ENCODE measurements around the gene TTC3.

Gene TTC3

DNA sequence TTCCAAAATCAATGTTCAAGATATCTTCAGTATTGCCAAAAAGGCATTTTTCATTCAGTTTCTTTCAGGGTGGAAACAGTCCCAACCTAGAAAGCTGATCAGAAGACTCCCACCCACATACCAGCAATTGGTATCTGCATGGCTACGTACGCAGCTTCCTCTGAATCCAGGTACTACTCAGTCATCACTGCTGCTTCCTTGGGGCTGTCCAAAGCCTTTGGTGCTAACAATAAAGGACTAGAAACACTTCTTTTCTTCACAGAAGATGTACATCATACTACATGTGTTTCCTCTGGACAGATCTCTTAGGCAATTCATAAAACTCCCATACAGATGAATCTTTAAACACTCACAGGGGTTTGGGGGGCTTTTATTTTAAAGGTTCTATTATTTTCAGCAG lies 164.3 kb downstream of the TTC3 start:
- no peak for DNase-seq (ENCODE audit: extremely low spot score)
- TF ChIP-seq TARDBP (IDR thresholded peaks at IDR 0.05) (no peak), ZNF384 (IDR thresholded peaks at IDR 0.05) (no peak), LEF1 (IDR thresholded peaks at IDR 0.05; ENCODE audit: borderline replicate concordance) (no peak), SUZ12 (IDR thresholded peaks at IDR 0.05) (no peak), L3MBTL2 (conservative IDR thresholded peaks at IDR 0.05) (no peak), BHLHE40 (IDR thresholded peaks at IDR 0.05; ENCODE audit: borderline replicate concordance) (no peak), ELF4 (IDR thresholded peaks at IDR 0.05) (no peak), CTBP1 (IDR thresholded peaks at IDR 0.05; ENCODE audit: borderline replicate concordance) (no peak), NFRKB (IDR thresholded peaks at IDR 0.05) (no peak), SP1 (IDR thresholded peaks at IDR 0.05) (no peak), FOXM1 (IDR thresholded peaks at IDR 0.05; ENCODE audit: borderline replicate concordance) (no peak), ARNT (IDR thresholded peaks at IDR 0.05) (no peak), FOXA1 (IDR thresholded peaks at IDR 0.05) (no peak), FOXK2 (IDR thresholded peaks at IDR 0.05) (no peak), HDGF (IDR thresholded peaks at IDR 0.05; ENCODE audit: borderline replicate concordance) (no peak)
- TF ChIP-seq, protein P1, sequence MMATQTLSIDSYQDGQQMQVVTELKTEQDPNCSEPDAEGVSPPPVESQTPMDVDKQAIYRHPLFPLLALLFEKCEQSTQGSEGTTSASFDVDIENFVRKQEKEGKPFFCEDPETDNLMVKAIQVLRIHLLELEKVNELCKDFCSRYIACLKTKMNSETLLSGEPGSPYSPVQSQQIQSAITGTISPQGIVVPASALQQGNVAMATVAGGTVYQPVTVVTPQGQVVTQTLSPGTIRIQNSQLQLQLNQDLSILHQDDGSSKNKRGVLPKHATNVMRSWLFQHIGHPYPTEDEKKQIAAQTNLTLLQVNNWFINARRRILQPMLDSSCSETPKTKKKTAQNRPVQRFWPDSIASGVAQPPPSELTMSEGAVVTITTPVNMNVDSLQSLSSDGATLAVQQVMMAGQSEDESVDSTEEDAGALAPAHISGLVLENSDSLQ (IDR thresholded peaks at IDR 0.05) = no peak
- CTCF ChIA-PET = no interaction called here
- POLR2A ChIA-PET = no interaction called here

DNA sequence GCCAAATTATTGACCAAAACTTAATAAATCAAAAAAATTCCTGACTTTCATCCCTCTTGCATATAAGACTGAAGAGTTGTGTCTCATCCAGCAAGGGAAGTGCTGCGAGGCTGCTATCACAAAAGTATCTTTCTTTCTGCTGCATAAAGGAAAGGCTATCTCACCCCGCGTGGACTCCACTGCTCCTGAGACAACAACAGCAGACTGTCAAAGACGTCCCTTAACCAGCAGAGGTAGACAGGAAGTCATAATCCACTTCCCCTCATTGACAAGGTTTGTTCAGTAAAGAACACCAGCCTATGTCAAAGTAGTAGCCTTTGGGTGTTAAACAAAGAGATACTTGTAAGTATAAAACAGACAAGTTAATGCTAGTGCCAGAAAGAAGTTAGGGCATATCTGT lies 164.7 kb downstream of the TTC3 start:
- no peak for TF ChIP-seq CTBP1 (IDR thresholded peaks at IDR 0.05; ENCODE audit: borderline replicate concordance)
- no peak for TF ChIP-seq FOXA1 (IDR thresholded peaks at IDR 0.05)
- no peak for TF ChIP-seq SP1 (IDR thresholded peaks at IDR 0.05)
- TF ChIP-seq HDGF (IDR thresholded peaks at IDR 0.05; ENCODE audit: borderline replicate concordance) = no peak

DNA sequence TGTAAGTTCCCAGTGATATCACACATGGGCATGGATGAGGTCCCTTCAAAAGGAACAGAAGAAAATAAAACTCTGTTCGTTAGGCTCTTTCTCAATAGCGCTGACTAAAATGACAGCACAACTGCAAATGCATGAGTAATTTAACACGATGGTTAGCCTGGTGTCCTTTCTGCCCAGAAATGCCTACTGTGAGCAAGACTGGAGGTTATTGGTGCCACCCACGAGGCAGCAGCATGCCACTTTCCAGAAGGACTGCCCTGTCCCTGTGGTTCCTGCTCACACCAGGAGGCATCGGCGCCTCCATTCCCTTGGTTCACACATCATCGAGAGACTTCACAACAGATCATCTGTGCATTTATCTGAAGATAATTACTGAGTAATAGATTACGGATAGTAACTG lies 167.9 kb downstream of the TTC3 start:
- POLR2A ChIA-PET = no interaction called here
- CTCF ChIA-PET = no interaction called here
- TF ChIP-seq ZNF384 (IDR thresholded peaks at IDR 0.05) (no peak), FOXK2 (IDR thresholded peaks at IDR 0.05) (no peak), ELF4 (IDR thresholded peaks at IDR 0.05) (no peak), CTBP1 (IDR thresholded peaks at IDR 0.05; ENCODE audit: borderline replicate concordance) (no peak), NFRKB (IDR thresholded peaks at IDR 0.05) (no peak), FOXA1 (IDR thresholded peaks at IDR 0.05) (no peak), SUZ12 (IDR thresholded peaks at IDR 0.05) (no peak), L3MBTL2 (conservative IDR thresholded peaks at IDR 0.05) (no peak), HDGF (IDR thresholded peaks at IDR 0.05; ENCODE audit: borderline replicate concordance) (no peak)
- DNase-seq (ENCODE audit: extremely low spot score) = no peak

More for the DNA sequence above, 164.7 kb downstream of the TTC3 start:
- ChIA-PET CTCF (no interaction called here), POLR2A (no interaction called here)
- DNase-seq (ENCODE audit: extremely low spot score) = no peak

DNA sequence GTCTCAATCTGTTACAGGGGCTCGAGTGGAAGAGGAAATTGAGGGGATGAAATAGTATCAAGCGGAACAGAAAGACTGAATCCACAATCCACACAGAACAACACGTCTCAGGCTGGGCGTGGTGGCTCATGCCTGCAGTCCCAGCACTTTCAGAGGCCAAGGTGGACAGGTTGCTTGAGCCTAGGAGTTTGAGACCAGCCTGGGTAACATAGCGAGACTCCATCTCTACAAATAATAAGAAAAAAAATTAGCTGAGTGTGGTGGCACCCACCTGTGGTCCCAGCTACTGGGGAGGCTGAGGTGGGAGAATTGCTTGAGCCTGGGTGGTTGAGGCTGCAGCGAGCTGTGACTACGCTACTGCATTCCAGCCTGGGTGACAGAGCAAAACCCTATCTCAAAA lies 168.4 kb downstream of the TTC3 start:
- ChIA-PET CTCF (no interaction called here), POLR2A (no interaction called here)
- TF ChIP-seq L3MBTL2 (conservative IDR thresholded peaks at IDR 0.05) (no peak), FOXA1 (IDR thresholded peaks at IDR 0.05) (no peak), NFRKB (IDR thresholded peaks at IDR 0.05) (no peak), TARDBP (IDR thresholded peaks at IDR 0.05) (no peak)
- no peak for DNase-seq (ENCODE audit: extremely low spot score)

DNA sequence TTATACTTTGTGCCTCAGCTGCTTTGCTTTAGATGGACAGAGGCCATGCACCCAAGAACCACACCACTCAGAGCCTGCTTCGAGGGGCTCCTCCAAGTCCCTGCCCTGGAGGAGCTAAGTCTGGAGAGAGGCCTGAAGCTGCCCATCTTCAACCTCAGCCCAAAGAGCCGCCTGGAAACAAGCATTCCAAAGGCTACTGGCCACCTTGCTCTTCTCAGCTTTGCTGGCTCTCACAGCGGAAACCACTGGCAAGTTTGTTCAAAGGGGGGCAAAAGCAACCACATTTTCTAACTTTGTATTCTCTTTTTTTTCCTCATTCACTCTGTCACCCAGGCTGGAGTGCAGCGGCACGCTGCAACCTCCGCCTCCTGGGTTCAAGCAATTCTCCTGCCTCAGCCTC lies 170.9 kb downstream of the TTC3 start:
- DNase-seq (ENCODE audit: extremely low spot score) = no peak
- CTCF ChIA-PET = interaction anchor here (0.6 kb wide), 1 partner anchor 126 kb away, joined by 3 read pairs; no protein-coding TSS in a partner anchor
- TF ChIP-seq, protein P1 (IDR thresholded peaks at IDR 0.05) = no peak
- TF ChIP-seq FOXM1 (IDR thresholded peaks at IDR 0.05; ENCODE audit: borderline replicate concordance) (no peak), L3MBTL2 (conservative IDR thresholded peaks at IDR 0.05) (no peak)
- POLR2A ChIA-PET = interaction anchor here (1.0 kb wide), 1 partner anchor 10 kb away, joined by 3 read pairs; no protein-coding TSS in a partner anchor

DNA sequence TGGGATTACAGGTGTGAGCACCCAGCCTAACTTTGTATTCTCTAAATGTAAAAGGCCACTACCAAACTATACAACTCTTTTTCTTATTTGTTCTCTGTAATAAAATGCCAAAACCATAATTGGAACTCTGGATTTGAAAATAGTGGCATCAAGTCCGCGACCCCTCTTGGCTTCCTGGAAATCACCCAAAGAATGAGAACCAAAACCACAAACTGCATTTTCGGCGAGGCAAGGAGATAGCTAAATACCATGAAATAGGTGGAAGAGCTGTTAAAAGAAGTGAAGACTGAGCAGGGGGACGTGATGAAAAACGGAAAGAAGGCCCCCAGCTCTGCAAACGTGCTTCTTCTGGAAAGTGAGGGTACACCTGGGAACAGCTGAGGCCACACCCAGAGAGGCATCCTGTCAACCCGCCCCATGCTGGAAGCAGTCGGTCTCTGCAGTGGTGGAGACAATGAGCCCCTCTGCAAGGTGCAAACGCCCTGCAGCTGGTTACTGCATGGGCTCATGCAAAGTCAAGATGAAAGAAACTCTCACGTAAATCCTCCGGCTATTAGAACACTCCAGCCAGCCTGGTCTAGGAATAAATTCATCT lies 171.5 kb downstream of the TTC3 start:
- CTCF ChIA-PET = interaction anchor here (0.6 kb wide), 1 partner anchor 126 kb away, joined by 3 read pairs; no protein-coding TSS in a partner anchor
- no peak for DNase-seq (ENCODE audit: extremely low spot score)
- POLR2A ChIA-PET = no interaction called here
- no peak for TF ChIP-seq SP1 (IDR thresholded peaks at IDR 0.05)
- no peak for TF ChIP-seq FOXK2 (IDR thresholded peaks at IDR 0.05)
- TF ChIP-seq, protein P1 (IDR thresholded peaks at IDR 0.05) = no peak
- no peak for TF ChIP-seq HDGF (IDR thresholded peaks at IDR 0.05; ENCODE audit: borderline replicate concordance)
- TF ChIP-seq FOXM1 (IDR thresholded peaks at IDR 0.05; ENCODE audit: borderline replicate concordance) = no peak
- no peak for TF ChIP-seq SUZ12 (IDR thresholded peaks at IDR 0.05)
- no peak for TF ChIP-seq ELF4 (IDR thresholded peaks at IDR 0.05)
- TF ChIP-seq ARNT (IDR thresholded peaks at IDR 0.05) = no peak
- TF ChIP-seq BHLHE40 (IDR thresholded peaks at IDR 0.05; ENCODE audit: borderline replicate concordance) = no peak
- no peak for TF ChIP-seq NFRKB (IDR thresholded peaks at IDR 0.05)
- no peak for TF ChIP-seq TARDBP (IDR thresholded peaks at IDR 0.05)
- no peak for TF ChIP-seq ZNF384 (IDR thresholded peaks at IDR 0.05)
- TF ChIP-seq L3MBTL2 (conservative IDR thresholded peaks at IDR 0.05) = no peak
- TF ChIP-seq LEF1 (IDR thresholded peaks at IDR 0.05; ENCODE audit: borderline replicate concordance) = no peak
- TF ChIP-seq CTBP1 (IDR thresholded peaks at IDR 0.05; ENCODE audit: borderline replicate concordance) = no peak
- no peak for TF ChIP-seq FOXA1 (IDR thresholded peaks at IDR 0.05)

DNA sequence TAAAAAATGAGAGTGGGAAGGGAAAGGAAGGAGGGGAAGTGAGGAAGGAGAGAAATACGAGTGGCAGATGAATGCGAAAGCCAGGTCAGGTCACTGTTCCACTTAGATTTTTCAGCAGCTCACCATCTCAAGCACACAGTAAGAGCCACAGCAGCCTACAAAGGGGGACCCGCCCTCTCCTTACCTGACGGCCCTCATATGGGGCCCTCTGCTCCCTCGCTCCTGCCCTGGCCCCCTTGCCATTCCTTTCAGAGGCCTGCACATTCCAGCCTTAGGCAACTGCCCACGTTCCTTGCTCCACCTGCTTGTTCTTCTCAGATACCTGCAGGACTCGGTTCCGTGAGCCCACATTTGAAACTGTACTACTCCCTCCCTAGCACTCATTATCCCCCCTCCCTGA lies 172.1 kb downstream of the TTC3 start:
- POLR2A ChIA-PET = no interaction called here
- TF ChIP-seq LEF1 (IDR thresholded peaks at IDR 0.05; ENCODE audit: borderline replicate concordance) = no peak
- no peak for TF ChIP-seq NFRKB (IDR thresholded peaks at IDR 0.05)
- no peak for DNase-seq (ENCODE audit: extremely low spot score)
- CTCF ChIA-PET = no interaction called here
